IMR-90 (cell line): ENCODE results near the gene TOE1.

ENCODE experiments used
- BHLHE40 ChIP-seq: fragments of 150-350 bp; IDR thresholded peaks from 2 replicates; pipeline ENCODE4 v1.6.1; 2016; ENCODE audit warnings: mild to moderate bottlenecking, low read depth, low read length
- CEBPB ChIP-seq: IDR thresholded peaks from 2 replicates; pipeline ENCODE4 v1.6.1; 2012; ENCODE audit warnings: low read depth, low read length, improper control_type of control experiment
- CHD1 ChIP-seq: IDR thresholded peaks from 2 replicates; pipeline ENCODE4 v1.6.1; 2012; ENCODE audit warnings: low read depth, low read length, improper control_type of control experiment
- FOS ChIP-seq: fragments of 150-350 bp; IDR thresholded peaks from 2 replicates; pipeline ENCODE4 v1.6.1; 2016; ENCODE audit warnings: low read depth, low read length
- MAFK ChIP-seq: IDR thresholded peaks from 2 replicates; pipeline ENCODE4 v1.6.1; 2012; ENCODE audit warnings: low read depth, low read length, improper control_type of control experiment
- MAZ ChIP-seq: IDR thresholded peaks from 2 replicates; pipeline ENCODE4 v1.6.1; 2012; ENCODE audit warnings: low read depth, mild to moderate bottlenecking, low read length, improper control_type of control experiment, moderate library complexity, borderline replicate concordance
- MXI1 ChIP-seq: IDR thresholded peaks from 2 replicates; pipeline ENCODE4 v1.6.1; 2012; ENCODE audit warnings: low read depth, mild to moderate bottlenecking, low read length, moderate library complexity, borderline replicate concordance
- POLR2A ChIP-seq: IDR thresholded peaks from 2 replicates; pipeline ENCODE4 v1.6.1; 2012; ENCODE audit warnings: mild to moderate bottlenecking, low read depth, low read length
- RAD21 ChIP-seq: IDR thresholded peaks from 2 replicates; pipeline ENCODE4 v1.6.1; 2012; ENCODE audit warnings: low read length, improper control_type of control experiment
- RCOR1 ChIP-seq: IDR thresholded peaks from 2 replicates; pipeline ENCODE4 v1.6.1; 2012; ENCODE audit warnings: mild to moderate bottlenecking, low read length, improper control_type of control experiment; ENCODE audit not compliant: insufficient replicate concordance
- RFX5 ChIP-seq: IDR thresholded peaks from 2 replicates; pipeline ENCODE4 v1.8.0; 2012; ENCODE audit warnings: low read depth, mild to moderate bottlenecking, low read length, moderate library complexity
- SMC3 ChIP-seq: fragments of 150-350 bp; IDR thresholded peaks from 2 replicates; pipeline ENCODE4 v1.6.1; 2016; ENCODE audit warnings: low read depth, mild to moderate bottlenecking, antibody characterized with exemption, low read length, moderate library complexity
- TF ChIP-seq, protein P1 (sequence below): conservative IDR thresholded peaks from 2 replicates; pipeline ENCODE4 v1.5.1; 2012; ENCODE audit warnings: mild to moderate bottlenecking, low read depth, low read length, improper control_type of control experiment
- TF ChIP-seq, protein P2 (sequence below): fragments of 150-350 bp; IDR thresholded peaks from 2 replicates; pipeline ENCODE4 v1.6.1; 2017; ENCODE audit warnings: mild to moderate bottlenecking, antibody characterized with exemption, low read length, low read depth

DNA sequence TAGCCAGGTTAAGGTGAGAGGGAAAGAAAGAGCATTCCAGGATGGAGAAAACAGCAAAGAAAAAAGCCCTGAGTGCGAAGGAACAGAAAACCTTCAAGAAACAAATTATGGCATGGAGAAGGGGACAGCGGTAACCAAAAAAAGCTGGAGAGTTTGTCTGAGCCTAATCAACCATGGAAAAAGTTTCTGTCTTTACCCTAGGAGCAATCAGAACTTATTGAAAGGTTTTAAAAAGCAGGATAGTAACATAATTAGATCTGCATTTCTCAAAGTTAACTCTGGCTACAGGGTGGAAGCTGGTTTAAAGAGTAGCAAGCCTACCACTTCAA is 39.3 kb upstream of the TOE1 start:
- TF ChIP-seq CEBPB (no peak), SMC3 (no peak), POLR2A (no peak), MAFK (no peak), RFX5 (no peak), MAZ (no peak), CHD1 (no peak), RAD21 (no peak), RCOR1 (no peak), MXI1 (no peak), BHLHE40 (no peak), FOS (no peak)
- TF ChIP-seq, protein P1, sequence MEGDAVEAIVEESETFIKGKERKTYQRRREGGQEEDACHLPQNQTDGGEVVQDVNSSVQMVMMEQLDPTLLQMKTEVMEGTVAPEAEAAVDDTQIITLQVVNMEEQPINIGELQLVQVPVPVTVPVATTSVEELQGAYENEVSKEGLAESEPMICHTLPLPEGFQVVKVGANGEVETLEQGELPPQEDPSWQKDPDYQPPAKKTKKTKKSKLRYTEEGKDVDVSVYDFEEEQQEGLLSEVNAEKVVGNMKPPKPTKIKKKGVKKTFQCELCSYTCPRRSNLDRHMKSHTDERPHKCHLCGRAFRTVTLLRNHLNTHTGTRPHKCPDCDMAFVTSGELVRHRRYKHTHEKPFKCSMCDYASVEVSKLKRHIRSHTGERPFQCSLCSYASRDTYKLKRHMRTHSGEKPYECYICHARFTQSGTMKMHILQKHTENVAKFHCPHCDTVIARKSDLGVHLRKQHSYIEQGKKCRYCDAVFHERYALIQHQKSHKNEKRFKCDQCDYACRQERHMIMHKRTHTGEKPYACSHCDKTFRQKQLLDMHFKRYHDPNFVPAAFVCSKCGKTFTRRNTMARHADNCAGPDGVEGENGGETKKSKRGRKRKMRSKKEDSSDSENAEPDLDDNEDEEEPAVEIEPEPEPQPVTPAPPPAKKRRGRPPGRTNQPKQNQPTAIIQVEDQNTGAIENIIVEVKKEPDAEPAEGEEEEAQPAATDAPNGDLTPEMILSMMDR, result no peak
- TF ChIP-seq, protein P2, sequence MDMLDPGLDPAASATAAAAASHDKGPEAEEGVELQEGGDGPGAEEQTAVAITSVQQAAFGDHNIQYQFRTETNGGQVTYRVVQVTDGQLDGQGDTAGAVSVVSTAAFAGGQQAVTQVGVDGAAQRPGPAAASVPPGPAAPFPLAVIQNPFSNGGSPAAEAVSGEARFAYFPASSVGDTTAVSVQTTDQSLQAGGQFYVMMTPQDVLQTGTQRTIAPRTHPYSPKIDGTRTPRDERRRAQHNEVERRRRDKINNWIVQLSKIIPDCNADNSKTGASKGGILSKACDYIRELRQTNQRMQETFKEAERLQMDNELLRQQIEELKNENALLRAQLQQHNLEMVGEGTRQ, result no peak
